Stomach (tissue), 9 donors: ENCODE results near the gene DNASE2. TPM values are rescaled to one million over a fixed set of nuclear protein-coding genes. Genes with fewer than 3 reads are reported as not detected.

Experiments
- DNase-seq, 2 donors: peaks; one replicate each; pipeline versions ENCODE4 v3.0.0 to v3.0.0-alpha.2; 2013 to 2019
- H3K27ac ChIP-seq, 5 donors: fragments of 200-600 bp in 4 of 5; sonication (generic) in 4 of 5; one replicate each; pipeline ENCODE4 v1.5.1; 2013 to 2019; ENCODE audit warnings: mild to moderate bottlenecking in 1 of 5, moderate library complexity in 1 of 5
- H3K27me3 ChIP-seq, 3 donors: fragments of 200-600 bp; sonication (generic); one replicate each; pipeline ENCODE4 v1.5.1; 2017 to 2019; ENCODE audit warnings: mixed run types in 1 of 3
- H3K36me3 ChIP-seq, 4 donors: fragments of 200-600 bp; sonication (generic); 1 replicate in 3 of 4; 2 replicates in 1 of 4; pipeline ENCODE4 v1.5.1; 2016 to 2019
- H3K4me1 ChIP-seq, 4 donors: fragments of 200-600 bp; sonication (generic); one replicate each; pipeline ENCODE4 v1.5.1; 2016 to 2019
- H3K4me3 ChIP-seq, 4 donors: fragments of 200-600 bp; sonication (generic) in 3 of 4; one replicate each; pipeline ENCODE4 v1.5.1; 2016 to 2019; ENCODE audit warnings: mild to moderate bottlenecking in 1 of 4
- H3K9me3 ChIP-seq, 4 donors: fragments of 200-600 bp; sonication (generic); one replicate each; pipeline ENCODE4 v1.5.1; 2016 to 2019
- CTCF ChIP-seq, 7 experiments: fragments of 450-650 bp in 4 of 7; fragments of 200-600 bp in 3 of 7; sonication (generic) in 3 of 7; IDR thresholded peaks; one replicate each; pipeline ENCODE4 v1.5.1; 2016 to 2019; ENCODE audit warnings: antibody characterized with exemption in 7 of 7, control low read depth in 2 of 7, mild to moderate bottlenecking in 1 of 7
- EP300 ChIP-seq: sonication (generic); formaldehyde crosslinking; IDR thresholded peaks from one replicate; pipeline ENCODE4 v1.6.1; 2017; ENCODE audit warnings: antibody characterized with exemption
- POLR2A ChIP-seq, 4 donors: fragments of 450-650 bp; IDR thresholded peaks; one replicate each; pipeline ENCODE4 v1.6.1; 2016; ENCODE audit warnings: antibody characterized with exemption in 4 of 4, control low read depth in 2 of 4, mild to moderate bottlenecking in 1 of 4, moderate library complexity in 1 of 4
- POLR2AphosphoS5 ChIP-seq, 3 donors: sonication (generic); formaldehyde crosslinking; IDR thresholded peaks; one replicate each; pipeline ENCODE4 v1.6.1; 2016; ENCODE audit warnings: antibody characterized with exemption in 3 of 3
- WGBS, 5 donors: extraction: QIAGEN DNeasy Blood & Tissue Kit in 3 of 5; methylation state at CpG; one replicate each; pipeline versions ENCODE4 v1.1.5 to v1.1.7; 2013 to 2018; 5-methylcytosine and 5-hydroxymethylcytosine counted together
- intact Hi-C: fragments of 100-400 bp; cut with DNase I; formaldehyde crosslinking; loops from one replicate; pipeline ENCODE4 v1.15.1; 2023; ENCODE audit warnings: low total_unique reads
- polyA plus RNA-seq, 3 donors: library from polyadenylated mRNA; stranded (reverse); fragments of 200-250 nt; gene quantifications; one replicate each; pipeline ENCODE4 v1.2.3, GENCODE V29; 2013
- total RNA-seq, 5 donors: library from RNA; depleted of rRNA; stranded (reverse); fragments of >200 nt; gene quantifications; one replicate each; pipeline versions ENCODE4 v1.1.0 to v1.2.3, GENCODE V29; 2014 to 2016
- donor health status: healthy with polysubstance abuse.
- donor health status: Bipolar disorder and iron deficiency.
- donor health status: healthy.

DNASE2 gene
- total and polyA plus RNA-seq, 8 donors = 9.0 to 53.1 (median 25.6) TPM

DNA sequence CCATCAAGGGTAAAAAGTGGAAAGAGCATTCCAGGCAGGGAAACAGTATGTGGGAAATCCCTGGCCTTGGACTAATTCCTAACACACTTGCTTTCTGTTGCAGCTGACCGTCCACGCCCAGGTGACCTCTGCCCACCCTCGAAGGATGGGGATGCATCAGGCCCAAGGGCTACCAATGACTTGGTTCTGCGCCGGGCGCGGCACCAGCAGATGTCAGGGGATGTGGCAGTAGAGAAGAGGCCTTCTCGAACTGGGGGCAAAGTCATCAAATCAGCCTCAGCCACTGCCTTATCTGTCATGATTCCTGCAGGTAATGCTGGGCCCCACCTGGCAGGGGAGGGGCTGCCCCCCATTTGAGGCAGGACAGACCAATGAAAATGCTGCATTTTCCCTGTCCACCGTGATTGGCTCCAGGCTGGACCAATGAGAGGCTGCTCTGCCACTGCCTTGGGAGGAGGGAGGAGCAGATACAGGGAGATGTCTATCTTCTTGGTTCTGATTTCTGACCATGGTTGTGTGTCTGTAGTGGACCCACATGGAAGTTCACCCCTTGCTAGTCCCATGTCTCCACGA is 12.6 kb downstream of the DNASE2 start:
- 91 to 95% (median 92%) methylated on average over 9 to 10 of the region's 10 CpGs for WGBS, 5 donors
- peaks cover 0 to 8% (median 3%) of the 10 kb centered on the region in 4 donors for H3K36me3 ChIP-seq
- TF ChIP-seq POLR2A (IDR thresholded peaks at IDR 0.05) = no peak
- no peak for TF ChIP-seq CTCF (IDR thresholded peaks at IDR 0.05)
- no peak for TF ChIP-seq EP300
- TF ChIP-seq POLR2AphosphoS5 (IDR thresholded peaks at IDR 0.05) = no peak

DNA sequence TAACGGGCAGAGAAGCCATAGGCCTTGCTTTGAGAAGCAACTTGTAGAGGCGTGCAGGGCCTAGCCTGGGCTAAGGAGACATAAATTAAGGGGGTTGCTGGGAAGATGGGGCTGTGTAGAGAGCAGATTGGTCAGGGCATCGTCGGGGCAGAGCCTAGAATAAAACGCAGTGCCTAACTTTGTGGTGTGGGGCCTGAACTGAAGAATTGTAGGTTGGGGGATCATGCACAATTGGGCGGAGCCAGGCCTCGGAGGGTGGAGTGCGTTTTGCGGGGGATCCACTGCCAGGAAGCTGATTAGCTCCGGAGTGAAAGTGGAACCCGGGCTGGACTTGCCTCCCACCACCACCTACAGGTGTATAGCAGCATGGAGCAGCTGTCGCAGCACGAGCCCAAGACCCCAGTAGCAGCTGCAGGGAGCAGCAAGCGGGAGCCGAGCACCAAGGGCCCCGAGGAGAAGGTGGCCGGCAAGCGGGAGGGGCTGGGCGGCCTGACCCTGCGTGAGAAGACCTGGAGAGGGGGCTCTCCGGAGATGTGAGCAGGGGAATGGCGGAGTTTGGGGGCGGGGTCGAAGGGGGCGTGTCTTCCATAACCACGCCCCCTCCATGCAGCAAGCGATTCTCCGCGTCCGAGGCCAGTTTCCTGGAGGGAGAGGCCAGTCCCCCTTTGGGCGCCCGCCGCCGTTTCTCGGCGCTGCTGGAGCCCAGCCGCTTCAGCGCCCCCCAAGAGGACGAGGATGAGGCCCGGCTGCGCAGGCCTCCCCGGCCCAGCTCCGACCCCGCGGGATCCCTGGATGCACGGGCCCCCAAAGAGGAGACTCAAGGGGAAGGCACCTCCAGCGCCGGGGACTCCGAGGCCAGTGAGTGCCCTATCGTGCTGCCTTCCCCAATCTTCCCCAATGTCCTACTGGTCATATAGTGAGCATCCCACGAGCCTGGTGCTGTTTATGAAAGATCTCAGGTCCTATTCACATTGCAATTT is 13.8 kb downstream of the DNASE2 start:
- no peaks in the 10 kb centered on the region for H3K9me3 ChIP-seq
- peak; percentile 73 to 92 for DNase-seq
- H3K4me3 ChIP-seq = peak overlapping the region; percentile 40 to 52 (median 47)
- peak overlapping the region in 2 of 5 donors; percentile 21 to 35 for H3K27ac ChIP-seq
- peaks cover 12 to 14% (median 13%) of the 10 kb centered on the region in 4 donors for H3K4me1 ChIP-seq
- TF ChIP-seq EP300 (no peak), CTCF (IDR thresholded peaks at IDR 0.05) (no peak), POLR2AphosphoS5 (IDR thresholded peaks at IDR 0.05) (no peak), POLR2A (IDR thresholded peaks at IDR 0.05) (no peak)
- peaks cover 0 to 10% (median 2%) of the 10 kb centered on the region in 3 donors for H3K27me3 ChIP-seq
- 8 to 11% (median 8%) methylated on average over 33 to 51 of the region's 51 CpGs for WGBS, 5 donors
- intact Hi-C loops = no loop called here
- H3K36me3 ChIP-seq = no peaks in the 10 kb centered on the region

More for the DNA sequence above, 12.6 kb downstream of the DNASE2 start:
- H3K27me3 ChIP-seq = peaks cover 0 to 10% (median under 1%) of the 10 kb centered on the region in 3 donors
- H3K9me3 ChIP-seq = no peaks in the 10 kb centered on the region
- H3K4me3 ChIP-seq = no peak overlapping the region
- no peak for DNase-seq
- intact Hi-C loops = no loop called here
- H3K4me1 ChIP-seq = peaks cover 13 to 18% (median 16%) of the 10 kb centered on the region in 4 donors
- no peak overlapping the region for H3K27ac ChIP-seq

DNA sequence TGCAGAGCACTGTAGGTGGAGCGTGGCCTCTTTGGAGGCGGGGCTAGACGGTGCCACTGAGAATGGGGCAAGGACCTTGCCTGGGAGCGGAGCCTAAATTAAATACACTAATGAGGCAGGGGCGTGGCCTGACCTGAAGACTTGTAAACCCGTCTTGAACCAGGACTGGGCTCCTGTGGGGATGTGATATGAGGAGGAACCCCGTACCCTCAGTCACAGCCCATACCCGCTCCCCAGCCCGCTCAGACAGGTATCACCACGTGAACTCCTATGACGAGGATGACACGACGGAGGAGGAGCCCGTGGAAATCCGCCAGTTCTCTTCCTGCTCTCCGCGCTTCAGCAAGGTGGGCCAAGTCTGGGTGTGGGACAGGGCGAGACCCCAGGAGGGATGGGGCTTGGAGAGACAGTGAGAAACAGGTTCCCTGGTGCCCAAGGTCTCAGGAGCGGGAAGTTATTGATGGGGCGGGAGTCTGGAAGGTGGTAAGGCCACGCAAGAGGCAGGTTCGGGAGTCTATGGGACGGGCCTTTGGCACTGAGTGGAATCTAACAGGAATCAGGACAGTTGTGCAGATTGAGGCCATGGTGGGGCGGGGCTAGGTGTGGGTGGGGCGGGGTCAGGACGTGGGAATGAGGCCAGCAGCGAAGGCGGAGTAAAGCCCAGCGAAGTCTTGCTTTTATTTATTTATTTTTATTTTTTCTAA is 14.7 kb downstream of the DNASE2 start:
- intact Hi-C loops = no loop called here
- no peaks in the 10 kb centered on the region for H3K9me3 ChIP-seq
- H3K4me3 ChIP-seq = peak overlapping the region in 2 of 4 donors; percentile 50 to 52
- WGBS, 5 donors = 79 to 82% (median 81%) methylated on average over 29 of the region's 29 CpGs
- DNase-seq = no peak
- peaks cover 12 to 14% (median 13%) of the 10 kb centered on the region in 4 donors for H3K4me1 ChIP-seq
- no peak for TF ChIP-seq CTCF (IDR thresholded peaks at IDR 0.05)
- TF ChIP-seq POLR2AphosphoS5 (IDR thresholded peaks at IDR 0.05) = no peak
- TF ChIP-seq POLR2A (IDR thresholded peaks at IDR 0.05) = no peak
- no peak for TF ChIP-seq EP300
- H3K27me3 ChIP-seq = peaks cover 0 to 10% (median 2%) of the 10 kb centered on the region in 3 donors
- no peaks in the 10 kb centered on the region for H3K36me3 ChIP-seq
- no peak overlapping the region for H3K27ac ChIP-seq
